Measurements from ENCODE around the gene APOL3. TPM values are rescaled to one million over a fixed set of nuclear protein-coding genes. Genes with fewer than 3 reads are reported as not detected.

The APOL3 gene
- total RNA-seq, 1 experiment from 2014 or later = not detected

DNA sequence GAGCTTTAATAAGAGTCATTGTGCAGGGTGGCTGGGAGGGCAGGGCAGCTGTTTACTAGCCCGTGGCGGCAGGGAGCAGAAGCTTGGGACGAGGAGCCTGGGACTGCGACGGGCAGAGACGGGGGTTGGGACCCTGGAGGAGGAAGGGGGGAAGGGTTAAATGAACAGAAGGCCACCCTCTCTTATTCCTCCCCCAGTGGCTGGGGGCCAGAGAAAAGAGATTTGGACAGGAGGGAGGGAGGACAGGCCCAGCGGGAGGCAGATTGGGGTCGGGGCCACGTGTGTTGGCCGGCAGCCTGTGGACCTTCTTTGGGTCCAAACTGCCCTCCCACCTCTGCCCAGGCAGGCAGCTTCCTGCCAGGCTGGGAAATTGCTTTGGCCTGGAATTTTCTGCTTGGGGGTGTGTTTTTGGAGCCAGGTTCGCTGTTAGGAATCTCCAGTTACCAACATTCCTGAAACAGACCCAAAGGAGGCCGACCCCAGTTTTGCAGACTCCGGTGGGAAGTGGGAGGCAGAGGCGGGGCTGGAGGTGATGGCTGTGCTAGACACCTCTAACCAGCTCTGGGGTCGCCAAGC, 50.2 kb downstream of the APOL3 start:
- no peak overlapping the region for H3K27ac ChIP-seq (ENCODE audit: insufficient read length, low read depth, low read length)
- H3T11ph ChIP-seq (ENCODE audit: low read length) = no peak overlapping the region
- no peak overlapping the region for H3K4ac ChIP-seq (ENCODE audit: low read depth, low read length)
- H2BK15ac ChIP-seq (ENCODE audit: low read depth, low read length) = no peak overlapping the region
- H3K56ac ChIP-seq (ENCODE audit: insufficient read length, low read depth, low read length) = no peak overlapping the region
- no peak overlapping the region for H4K91ac ChIP-seq (ENCODE audit: insufficient read length, low read depth, low read length)
- no peaks in the 10 kb centered on the region for H3K9me3 ChIP-seq (ENCODE audit: control insufficient read depth, low read depth, low read length)
- Mint-ChIP-seq H3K27ac (no peak overlapping the region; a peak in 1 of 7 replicates), H3K4me1 (peaks cover 8 to 16% of the 10 kb centered on the region in 2 experiments), H3K27me3 (ENCODE audit: low read depth) (peaks cover 2% of the 10 kb centered on the region; the same call in 1 of the 2 replicates), H3K36me3 (ENCODE audit: insufficient read depth in 1 of 3, low read depth in 3 of 3) (no peaks in the 10 kb centered on the region; a peak in 1 of 7 replicates), H3K4me3 (no peak overlapping the region; a peak in 1 of 5 replicates), H3K9me3 (no peaks in the 10 kb centered on the region)
- no peaks in the 10 kb centered on the region for H3K4me1 ChIP-seq (ENCODE audit: insufficient read depth, low read length)
- H3K23ac ChIP-seq (ENCODE audit: insufficient read length, low read depth, low read length) = no peak overlapping the region
- H3K9ac ChIP-seq (ENCODE audit: extremely low read depth, insufficient read length, low read length) = no peak overlapping the region
- H3K79me1 ChIP-seq (ENCODE audit: insufficient read depth, low read depth, low read length, poor library complexity, severe bottlenecking) = no peaks in the 10 kb centered on the region
- H2BK120ac ChIP-seq (ENCODE audit: low read depth, low read length, poor library complexity, severe bottlenecking) = no peak overlapping the region
- H3K27me3 ChIP-seq (ENCODE audit: insufficient read depth, low read length) = no peaks in the 10 kb centered on the region
- no peaks in the 10 kb centered on the region for H3K79me2 ChIP-seq (ENCODE audit: insufficient read depth, low read length)
- no CpG with 5 or more reads among the region's 15 CpGs for WGBS (ENCODE audit: extremely low coverage, insufficient read length, low lambda C conversion rate)
- DNase-seq = no peak
- no peaks in the 10 kb centered on the region for H3K23me2 ChIP-seq (ENCODE audit: insufficient read length, low read depth, low read length, poor library complexity, severe bottlenecking)
- no peak overlapping the region for H3K4me2 ChIP-seq (ENCODE audit: insufficient read depth, insufficient read length, low read length)
- H3K14ac ChIP-seq (ENCODE audit: insufficient read depth, low read length) = no peak overlapping the region
- no peaks in the 10 kb centered on the region for H4K20me1 ChIP-seq (ENCODE audit: control insufficient read depth, insufficient read depth, insufficient read length)
- no peak overlapping the region for H2BK20ac ChIP-seq (ENCODE audit: low read depth, low read length, poor library complexity, severe bottlenecking)
- H4K8ac ChIP-seq (replicated peaks; ENCODE audit: insufficient read length, low read depth, low read length) = no peak overlapping the region
- no peak overlapping the region for H2BK12ac ChIP-seq (ENCODE audit: insufficient read length, low read depth, low read length)
- peak overlapping the region; percentile 21 for H3K18ac ChIP-seq (ENCODE audit: insufficient read length, low read depth, low read length)
- H4K5ac ChIP-seq (ENCODE audit: insufficient read length, low read depth, low read length) = no peak overlapping the region
- TF ChIP-seq, protein P1, sequence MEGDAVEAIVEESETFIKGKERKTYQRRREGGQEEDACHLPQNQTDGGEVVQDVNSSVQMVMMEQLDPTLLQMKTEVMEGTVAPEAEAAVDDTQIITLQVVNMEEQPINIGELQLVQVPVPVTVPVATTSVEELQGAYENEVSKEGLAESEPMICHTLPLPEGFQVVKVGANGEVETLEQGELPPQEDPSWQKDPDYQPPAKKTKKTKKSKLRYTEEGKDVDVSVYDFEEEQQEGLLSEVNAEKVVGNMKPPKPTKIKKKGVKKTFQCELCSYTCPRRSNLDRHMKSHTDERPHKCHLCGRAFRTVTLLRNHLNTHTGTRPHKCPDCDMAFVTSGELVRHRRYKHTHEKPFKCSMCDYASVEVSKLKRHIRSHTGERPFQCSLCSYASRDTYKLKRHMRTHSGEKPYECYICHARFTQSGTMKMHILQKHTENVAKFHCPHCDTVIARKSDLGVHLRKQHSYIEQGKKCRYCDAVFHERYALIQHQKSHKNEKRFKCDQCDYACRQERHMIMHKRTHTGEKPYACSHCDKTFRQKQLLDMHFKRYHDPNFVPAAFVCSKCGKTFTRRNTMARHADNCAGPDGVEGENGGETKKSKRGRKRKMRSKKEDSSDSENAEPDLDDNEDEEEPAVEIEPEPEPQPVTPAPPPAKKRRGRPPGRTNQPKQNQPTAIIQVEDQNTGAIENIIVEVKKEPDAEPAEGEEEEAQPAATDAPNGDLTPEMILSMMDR (conservative IDR thresholded peaks at IDR 0.05) = no peak
- no peak overlapping the region for H2AK5ac ChIP-seq (ENCODE audit: insufficient read length, low read length)
- H2AFZ ChIP-seq (ENCODE audit: low read length) = no peak overlapping the region
- no peak overlapping the region for H2BK5ac ChIP-seq (ENCODE audit: insufficient read length, low read length)
